GM23338 (cell line): Measurements from ENCODE around the gene MCC. TPM values are rescaled to one million over a fixed set of nuclear protein-coding genes. Genes with fewer than 3 reads are reported as not detected.

Experiments used
- ATAC-seq: fragments of 200-7000 bp; cut with Tn5 transposase; 3 replicates; pipeline ENCODE4 v1.9.1; 2020
- DNase-seq: peaks from one replicate; pipeline ENCODE4 v3.0.0-alpha.2; 2015; ENCODE audit warnings: low spot score
- H2AFZ ChIP-seq: fragments of 200-600 bp; sonication (generic); 2 replicates; pipeline ENCODE4 v1.8.0; 2016; ENCODE audit warnings: antibody characterized with exemption, mild to moderate bottlenecking, moderate library complexity
- H3F3A ChIP-seq: fragments of 200-600 bp; sonication (generic); replicated peaks from 2 replicates; pipeline ENCODE4 v1.8.0; 2017; ENCODE audit warnings: antibody characterized with exemption, mixed run types, low read depth
- H3K27ac ChIP-seq: fragments of 200-600 bp; sonication (generic); 2 replicates; pipeline ENCODE4 v1.6.1; 2016; ENCODE audit warnings: low read depth
- H3K27me3 ChIP-seq: fragments of 200-600 bp; sonication (generic); 2 replicates; pipeline ENCODE4 v1.8.0; 2016; ENCODE audit warnings: mild to moderate bottlenecking, mixed run types, moderate library complexity; ENCODE audit not compliant: insufficient read depth
- H3K36me3 ChIP-seq: fragments of 200-600 bp; sonication (generic); 2 replicates; pipeline ENCODE4 v1.8.0; 2016; ENCODE audit warnings: mild to moderate bottlenecking; ENCODE audit not compliant: insufficient read depth
- H3K4me1 ChIP-seq: fragments of 200-600 bp; sonication (generic); 2 replicates; pipeline ENCODE4 v1.8.0; 2016; ENCODE audit warnings: mild to moderate bottlenecking, moderate library complexity; ENCODE audit not compliant: insufficient read depth
- H3K4me2 ChIP-seq: fragments of 200-600 bp; sonication (generic); 2 replicates; pipeline ENCODE4 v1.7.1; 2017; ENCODE audit warnings: mixed run types
- H3K4me3 ChIP-seq: fragments of 200-600 bp; sonication (generic); 2 replicates; pipeline ENCODE4 v1.6.1; 2016; ENCODE audit warnings: mixed run types
- H3K79me2 ChIP-seq: fragments of 200-600 bp; sonication (generic); replicated peaks from 2 replicates; pipeline ENCODE4 v1.8.0; 2017; ENCODE audit warnings: mild to moderate bottlenecking; ENCODE audit not compliant: insufficient read depth
- H3K9me2 ChIP-seq: fragments of 200-600 bp; sonication (generic); 2 replicates; pipeline ENCODE4 v1.8.0; 2017; ENCODE audit not compliant: insufficient read depth
- H4K20me1 ChIP-seq: fragments of 200-600 bp; sonication (generic); replicated peaks from 2 replicates; pipeline ENCODE4 v1.8.0; 2017; ENCODE audit warnings: mild to moderate bottlenecking; ENCODE audit not compliant: insufficient read depth
- H3K27ac Mint-ChIP-seq: 2 replicates; pipeline ENCODE4 v1.8.0; 2020; ENCODE audit warnings: inconsistent platforms, mild to moderate bottlenecking, moderate library complexity, mixed read lengths
- H3K27me3 Mint-ChIP-seq: 3 replicates; pipeline ENCODE4 v1.8.0; 2022; ENCODE audit warnings: low read depth, mild to moderate bottlenecking, moderate library complexity, mixed read lengths, inconsistent platforms; ENCODE audit not compliant: insufficient read depth, poor library complexity
- H3K36me3 Mint-ChIP-seq: 3 replicates; pipeline ENCODE4 v1.8.0; 2021; ENCODE audit warnings: low read depth, mild to moderate bottlenecking, inconsistent platforms, moderate library complexity, mixed read lengths
- H3K4me1 Mint-ChIP-seq: 3 replicates; pipeline ENCODE4 v1.8.0; 2020; ENCODE audit warnings: mild to moderate bottlenecking, inconsistent platforms, mixed read lengths
- H3K4me3 Mint-ChIP-seq: 3 replicates; pipeline ENCODE4 v1.8.0; 2021; ENCODE audit warnings: moderate library complexity, mild to moderate bottlenecking, inconsistent platforms, mixed read lengths
- H3K9me3 Mint-ChIP-seq: 3 replicates; pipeline ENCODE4 v1.8.0; 2020; ENCODE audit warnings: moderate library complexity, mild to moderate bottlenecking, inconsistent platforms, mixed read lengths
- CREB1 ChIP-seq: fragments of 250-450 bp; sonication (Bioruptor Pico); IDR thresholded peaks from 2 replicates; pipeline ENCODE4 v1.5.0; 2020; ENCODE audit warnings: low read depth, mild to moderate bottlenecking, moderate library complexity
- CTCF ChIP-seq, 2 experiments: fragments of 200-600 bp in 1 of 2; sonication (generic) in 1 of 2; conservative IDR thresholded peaks; 2 replicates each; pipeline versions ENCODE4 v1.5.1 to v1.6.1; 2016 to 2017; ENCODE audit warnings: antibody characterized with exemption in 2 of 2, low read depth in 2 of 2, mild to moderate bottlenecking in 2 of 2, moderate library complexity in 1 of 2
- EZH2 ChIP-seq: fragments of 200-600 bp; sonication (generic); IDR thresholded peaks from one replicate; pipeline ENCODE4 v1.8.0; 2017; ENCODE audit warnings: antibody characterized with exemption, mild to moderate bottlenecking, low read depth; ENCODE audit not compliant: unreplicated experiment
- EZH2phosphoT487 ChIP-seq: fragments of 200-600 bp; sonication (generic); IDR thresholded peaks from one replicate; pipeline ENCODE4 v1.8.1; 2018; ENCODE audit warnings: antibody characterized with exemption; ENCODE audit not compliant: unreplicated experiment
- JUNB ChIP-seq: IDR thresholded peaks from one replicate; pipeline ENCODE4 v1.6.1; 2016; ENCODE audit warnings: antibody characterized with exemption; ENCODE audit not compliant: unreplicated experiment
- NANOG ChIP-seq: IDR thresholded peaks from 2 replicates; pipeline ENCODE4 v1.6.1; 2016; ENCODE audit warnings: antibody characterized with exemption, borderline replicate concordance
- POLR2AphosphoS5 ChIP-seq: IDR thresholded peaks from 2 replicates; pipeline ENCODE4 v1.6.1; 2016; ENCODE audit warnings: antibody characterized with exemption, low read depth
- STAT1 ChIP-seq: IDR thresholded peaks from one replicate; pipeline ENCODE4 v1.6.1; 2016; ENCODE audit warnings: antibody characterized with exemption; ENCODE audit not compliant: unreplicated experiment
- ZNF114 ChIP-seq: fragments of 250-450 bp; sonication (Bioruptor Pico); IDR thresholded peaks from 2 replicates; pipeline ENCODE4 v1.5.0; 2020; ENCODE audit warnings: mild to moderate bottlenecking, moderate library complexity
- ZNF331 ChIP-seq: fragments of 250-450 bp; sonication (Bioruptor Pico); IDR thresholded peaks from 2 replicates; pipeline ENCODE4 v1.5.0; 2020; ENCODE audit warnings: low read depth, mild to moderate bottlenecking, moderate library complexity
- ZNF462 ChIP-seq: fragments of 250-450 bp; sonication (Bioruptor Pico); IDR thresholded peaks from 2 replicates; pipeline ENCODE4 v1.5.0; 2020; ENCODE audit warnings: mild to moderate bottlenecking, moderate library complexity
- polyA plus RNA-seq: library from polyadenylated mRNA; unstranded; fragments of >200 nt; fragmentation: Nextera tagmentation; extraction: Ambion mirVana; gene quantifications from 2 replicates; pipeline ENCODE4 v1.2.1, GENCODE V29; 2016
- total RNA-seq: library from RNA; depleted of rRNA; stranded (reverse); fragments of >200 nt; shearing (Covaris generic); gene quantifications from 2 replicates; pipeline ENCODE4 v1.2.3, GENCODE V29; 2014
- TF ChIP-seq, protein P1 (sequence below): IDR thresholded peaks from 2 replicates; pipeline ENCODE4 v1.6.1; 2016; ENCODE audit warnings: antibody characterized with exemption
- TF ChIP-seq, protein P2 (sequence below): IDR thresholded peaks from one replicate; pipeline ENCODE4 v1.6.1; 2018; ENCODE audit warnings: antibody characterized with exemption; ENCODE audit not compliant: unreplicated experiment

Gene MCC
- total and polyA plus RNA-seq, 2 experiments from 2014 or later: 3.8 to 10.1 TPM

GRCh38 chr5:113223315-113223714, 264.9 kb downstream of the MCC start:
- no peak overlapping the region; the same call in 1 of the 2 replicates for H3K27ac Mint-ChIP-seq
- DNase-seq: no peak
- H3K9me2 ChIP-seq: no peaks in the 10 kb centered on the region; the same call in 1 of the 2 replicates

More at GRCh38 chr5:113223315-113223714, 264.9 kb downstream of the MCC start:
- Histone ChIP-seq H3K79me2 (no peaks in the 10 kb centered on the region), H3F3A (no peaks in the 10 kb centered on the region), H3K36me3 (no peaks in the 10 kb centered on the region), H3K4me2 (no peak overlapping the region), H3K27ac (no peak overlapping the region), H3K27me3 (no peaks in the 10 kb centered on the region), H3K4me3 (no peak overlapping the region), H3K4me1 (peaks cover 40% of the 10 kb centered on the region), H4K20me1 (no peaks in the 10 kb centered on the region), H2AFZ (no peak overlapping the region)
- TF ChIP-seq EZH2phosphoT487: no peak
- TF ChIP-seq POLR2AphosphoS5: no peak
- TF ChIP-seq ZNF331 (CRISPR knock-in tag): no peak
- TF ChIP-seq CREB1 (CRISPR knock-in tag): no peak
- no peak for TF ChIP-seq NANOG
- TF ChIP-seq STAT1: no peak
- TF ChIP-seq CTCF (conservative IDR thresholded peaks at IDR 0.05; ENCODE audit: low read depth in 2 of 2): no peak
- TF ChIP-seq, protein P1, sequence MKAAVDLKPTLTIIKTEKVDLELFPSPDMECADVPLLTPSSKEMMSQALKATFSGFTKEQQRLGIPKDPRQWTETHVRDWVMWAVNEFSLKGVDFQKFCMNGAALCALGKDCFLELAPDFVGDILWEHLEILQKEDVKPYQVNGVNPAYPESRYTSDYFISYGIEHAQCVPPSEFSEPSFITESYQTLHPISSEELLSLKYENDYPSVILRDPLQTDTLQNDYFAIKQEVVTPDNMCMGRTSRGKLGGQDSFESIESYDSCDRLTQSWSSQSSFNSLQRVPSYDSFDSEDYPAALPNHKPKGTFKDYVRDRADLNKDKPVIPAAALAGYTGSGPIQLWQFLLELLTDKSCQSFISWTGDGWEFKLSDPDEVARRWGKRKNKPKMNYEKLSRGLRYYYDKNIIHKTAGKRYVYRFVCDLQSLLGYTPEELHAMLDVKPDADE: no peak
- no peak for TF ChIP-seq JUNB
- no peak for TF ChIP-seq ZNF462 (CRISPR knock-in tag)
- no peak for TF ChIP-seq EZH2
- TF ChIP-seq ZNF114: no peak
- TF ChIP-seq, protein P2, sequence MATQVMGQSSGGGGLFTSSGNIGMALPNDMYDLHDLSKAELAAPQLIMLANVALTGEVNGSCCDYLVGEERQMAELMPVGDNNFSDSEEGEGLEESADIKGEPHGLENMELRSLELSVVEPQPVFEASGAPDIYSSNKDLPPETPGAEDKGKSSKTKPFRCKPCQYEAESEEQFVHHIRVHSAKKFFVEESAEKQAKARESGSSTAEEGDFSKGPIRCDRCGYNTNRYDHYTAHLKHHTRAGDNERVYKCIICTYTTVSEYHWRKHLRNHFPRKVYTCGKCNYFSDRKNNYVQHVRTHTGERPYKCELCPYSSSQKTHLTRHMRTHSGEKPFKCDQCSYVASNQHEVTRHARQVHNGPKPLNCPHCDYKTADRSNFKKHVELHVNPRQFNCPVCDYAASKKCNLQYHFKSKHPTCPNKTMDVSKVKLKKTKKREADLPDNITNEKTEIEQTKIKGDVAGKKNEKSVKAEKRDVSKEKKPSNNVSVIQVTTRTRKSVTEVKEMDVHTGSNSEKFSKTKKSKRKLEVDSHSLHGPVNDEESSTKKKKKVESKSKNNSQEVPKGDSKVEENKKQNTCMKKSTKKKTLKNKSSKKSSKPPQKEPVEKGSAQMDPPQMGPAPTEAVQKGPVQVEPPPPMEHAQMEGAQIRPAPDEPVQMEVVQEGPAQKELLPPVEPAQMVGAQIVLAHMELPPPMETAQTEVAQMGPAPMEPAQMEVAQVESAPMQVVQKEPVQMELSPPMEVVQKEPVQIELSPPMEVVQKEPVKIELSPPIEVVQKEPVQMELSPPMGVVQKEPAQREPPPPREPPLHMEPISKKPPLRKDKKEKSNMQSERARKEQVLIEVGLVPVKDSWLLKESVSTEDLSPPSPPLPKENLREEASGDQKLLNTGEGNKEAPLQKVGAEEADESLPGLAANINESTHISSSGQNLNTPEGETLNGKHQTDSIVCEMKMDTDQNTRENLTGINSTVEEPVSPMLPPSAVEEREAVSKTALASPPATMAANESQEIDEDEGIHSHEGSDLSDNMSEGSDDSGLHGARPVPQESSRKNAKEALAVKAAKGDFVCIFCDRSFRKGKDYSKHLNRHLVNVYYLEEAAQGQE: no peak
- Mint-ChIP-seq H3K4me3 (no peak overlapping the region), H3K27me3 (peaks cover 4% of the 10 kb centered on the region), H3K9me3 (peaks cover 5% of the 10 kb centered on the region; the same call in 2 of the 3 replicates), H3K4me1 (peaks cover 42% of the 10 kb centered on the region), H3K36me3 (no peaks in the 10 kb centered on the region; the same call in 1 of the 3 replicates)
- ATAC-seq: no peak
